Gastrocnemius medialis (tissue), 4 donors: ENCODE data around the gene RBM17. TPM values are rescaled to one million over a fixed set of nuclear protein-coding genes. Genes with fewer than 3 reads are reported as not detected.

Experiments used
- ATAC-seq, 2 donors: fragments of 150-250 bp; one replicate each; pipeline ENCODE4 v1.9.1; 2016
- DNase-seq, 2 donors: peaks; one replicate each; pipeline ENCODE4 v3.0.0-alpha.2; 2019
- H3K27ac ChIP-seq, 4 donors: fragments of 200-600 bp; sonication (generic); 1 replicate in 1 of 4; 2 replicates in 3 of 4; pipeline ENCODE4 v1.5.1; 2016 to 2018; ENCODE audit warnings: mild to moderate bottlenecking in 2 of 4, moderate library complexity in 1 of 4
- H3K27me3 ChIP-seq, 3 donors: fragments of 200-600 bp; sonication (generic) in 2 of 3; 1 replicate in 1 of 3; 2 replicates in 2 of 3; pipeline versions ENCODE4 v1.5.1 to v1.6.0; 2016 to 2019; ENCODE audit warnings: mild to moderate bottlenecking in 1 of 3, moderate library complexity in 1 of 3
- H3K36me3 ChIP-seq, 2 donors: fragments of 200-600 bp; sonication (generic) in 1 of 2; one replicate each; pipeline ENCODE4 v1.5.1; 2017 to 2018
- H3K4me1 ChIP-seq, 2 donors: fragments of 200-600 bp; sonication (generic) in 1 of 2; one replicate each; pipeline ENCODE4 v1.5.1; 2016 to 2017; ENCODE audit warnings: mild to moderate bottlenecking in 2 of 2
- H3K4me3 ChIP-seq, 4 donors: fragments of 200-600 bp; sonication (generic) in 3 of 4; 1 replicate in 1 of 4; 2 replicates in 3 of 4; pipeline ENCODE4 v1.5.1; 2016 to 2019; ENCODE audit warnings: mild to moderate bottlenecking in 2 of 4
- H3K9me3 ChIP-seq, 3 donors: fragments of 200-600 bp; sonication (generic) in 2 of 3; 1 replicate in 1 of 3; 2 replicates in 2 of 3; pipeline ENCODE4 v1.5.1; 2016 to 2019
- POLR2A ChIP-seq, 2 donors: fragments of 450-650 bp; IDR thresholded peaks; one replicate each; pipeline ENCODE4 v1.6.1; 2017; ENCODE audit warnings: antibody characterized with exemption in 2 of 2, mild to moderate bottlenecking in 2 of 2, moderate library complexity in 2 of 2
- in situ Hi-C, 4 donors: fragments of 200-750 bp; cut with MboI; loops; one replicate each; pipeline versions ENCODE4 v1.15.0 to v1.8.0; 2017; ENCODE audit warnings: low sequenced_read_pairs in 4 of 4
- intact Hi-C: fragments of 100-400 bp; cut with DNase I; formaldehyde crosslinking; loops from one replicate; pipeline ENCODE4 v1.15.1; 2023; ENCODE audit warnings: low total_unique reads
- total RNA-seq, 4 donors: library from RNA; depleted of rRNA; stranded (reverse); fragments of >200 nt; gene quantifications; one replicate each; pipeline versions ENCODE4 v1.1.0 to v1.2.3, GENCODE V29; 2016
- TF ChIP-seq, protein P1 (sequence below), 5 experiments: fragments of 450-650 bp in 3 of 5; fragments of 200-600 bp in 2 of 5; sonication (generic) in 2 of 5; IDR thresholded peaks in 4 of 5; conservative IDR thresholded peaks in 1 of 5; 1 replicate in 4 of 5; 2 replicates in 1 of 5; pipeline ENCODE4 v1.5.1; 2016 to 2019; ENCODE audit warnings: antibody characterized with exemption in 5 of 5, mild to moderate bottlenecking in 3 of 5, moderate library complexity in 3 of 5

The RBM17 gene
- total RNA-seq, 4 donors from 2014 or later: 53.2 to 67.4 (median 60.1) TPM

DNA sequence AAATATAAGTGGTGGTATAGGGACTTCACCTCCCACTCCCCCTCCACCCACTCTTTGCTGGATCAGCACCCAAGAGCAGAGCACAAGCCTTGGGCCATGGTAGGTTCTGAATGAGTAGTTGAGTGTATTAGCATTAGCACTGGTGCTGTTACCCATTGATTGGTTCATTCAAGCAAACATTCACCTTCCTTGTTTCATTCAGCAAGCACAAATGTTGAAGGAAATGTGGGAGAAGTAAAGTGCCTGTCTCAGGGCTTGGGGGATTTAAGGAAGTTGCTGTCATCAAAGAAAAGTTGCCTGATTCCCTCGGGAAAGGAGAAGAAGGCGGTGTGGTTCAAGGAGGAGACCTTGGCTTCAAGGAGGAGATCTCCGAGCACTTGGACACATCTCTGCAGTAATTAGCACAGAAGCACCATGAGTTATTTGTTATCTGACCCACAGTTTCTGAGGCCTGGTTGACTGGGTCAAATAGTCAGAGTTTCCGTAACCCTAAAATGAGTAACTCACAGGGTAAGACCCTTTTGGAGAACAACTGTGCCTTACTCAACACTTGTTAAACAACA lies 44.0 kb upstream of the RBM17 start:
- TF ChIP-seq, protein P1, sequence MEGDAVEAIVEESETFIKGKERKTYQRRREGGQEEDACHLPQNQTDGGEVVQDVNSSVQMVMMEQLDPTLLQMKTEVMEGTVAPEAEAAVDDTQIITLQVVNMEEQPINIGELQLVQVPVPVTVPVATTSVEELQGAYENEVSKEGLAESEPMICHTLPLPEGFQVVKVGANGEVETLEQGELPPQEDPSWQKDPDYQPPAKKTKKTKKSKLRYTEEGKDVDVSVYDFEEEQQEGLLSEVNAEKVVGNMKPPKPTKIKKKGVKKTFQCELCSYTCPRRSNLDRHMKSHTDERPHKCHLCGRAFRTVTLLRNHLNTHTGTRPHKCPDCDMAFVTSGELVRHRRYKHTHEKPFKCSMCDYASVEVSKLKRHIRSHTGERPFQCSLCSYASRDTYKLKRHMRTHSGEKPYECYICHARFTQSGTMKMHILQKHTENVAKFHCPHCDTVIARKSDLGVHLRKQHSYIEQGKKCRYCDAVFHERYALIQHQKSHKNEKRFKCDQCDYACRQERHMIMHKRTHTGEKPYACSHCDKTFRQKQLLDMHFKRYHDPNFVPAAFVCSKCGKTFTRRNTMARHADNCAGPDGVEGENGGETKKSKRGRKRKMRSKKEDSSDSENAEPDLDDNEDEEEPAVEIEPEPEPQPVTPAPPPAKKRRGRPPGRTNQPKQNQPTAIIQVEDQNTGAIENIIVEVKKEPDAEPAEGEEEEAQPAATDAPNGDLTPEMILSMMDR (IDR thresholded peaks at IDR 0.05 in 4 of 5, conservative IDR thresholded peaks at IDR 0.05 in 1 of 5): no peak
- TF ChIP-seq POLR2A (IDR thresholded peaks at IDR 0.05): no peak

DNA sequence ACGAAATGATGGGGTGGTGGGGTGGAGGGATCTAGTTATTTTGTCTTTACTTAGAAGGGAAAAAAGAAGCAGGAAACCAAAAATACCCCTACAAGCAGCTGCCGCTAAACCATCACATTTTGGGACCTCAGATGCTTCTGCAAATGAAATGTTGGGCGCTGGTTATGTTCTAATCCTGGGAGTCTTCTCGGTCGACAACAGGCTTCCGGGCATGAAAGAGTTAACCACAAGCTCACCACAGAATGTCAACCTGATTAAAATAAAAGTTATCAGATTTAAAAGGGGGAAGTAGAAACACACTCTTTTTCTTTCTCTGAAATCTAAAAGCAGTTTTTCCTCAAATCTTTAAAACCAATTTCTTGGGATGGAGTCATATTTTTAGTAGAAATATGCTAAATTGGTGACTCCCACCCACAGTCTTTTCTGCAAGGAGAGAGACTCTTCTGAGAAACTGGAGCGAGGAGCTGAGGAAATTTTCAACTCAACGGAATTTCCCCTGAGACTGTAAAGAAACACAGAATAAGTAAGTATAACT lies 43.5 kb upstream of the RBM17 start:
- in situ Hi-C loops: no loop called here
- no peaks in the 10 kb centered on the region for H3K9me3 ChIP-seq

More for the DNA sequence above, 44.0 kb upstream of the RBM17 start:
- in situ Hi-C loops (no loop called here), intact Hi-C loops (no loop called here)
- Histone ChIP-seq H3K4me1 (no peaks in the 10 kb centered on the region), H3K27me3 (peaks cover 0 to 3% (median 0%) of the 10 kb centered on the region in 3 donors), H3K27ac (no peak overlapping the region), H3K4me3 (no peak overlapping the region), H3K9me3 (no peaks in the 10 kb centered on the region), H3K36me3 (no peaks in the 10 kb centered on the region)
- ATAC-seq: no peak
- no peak for DNase-seq

DNA sequence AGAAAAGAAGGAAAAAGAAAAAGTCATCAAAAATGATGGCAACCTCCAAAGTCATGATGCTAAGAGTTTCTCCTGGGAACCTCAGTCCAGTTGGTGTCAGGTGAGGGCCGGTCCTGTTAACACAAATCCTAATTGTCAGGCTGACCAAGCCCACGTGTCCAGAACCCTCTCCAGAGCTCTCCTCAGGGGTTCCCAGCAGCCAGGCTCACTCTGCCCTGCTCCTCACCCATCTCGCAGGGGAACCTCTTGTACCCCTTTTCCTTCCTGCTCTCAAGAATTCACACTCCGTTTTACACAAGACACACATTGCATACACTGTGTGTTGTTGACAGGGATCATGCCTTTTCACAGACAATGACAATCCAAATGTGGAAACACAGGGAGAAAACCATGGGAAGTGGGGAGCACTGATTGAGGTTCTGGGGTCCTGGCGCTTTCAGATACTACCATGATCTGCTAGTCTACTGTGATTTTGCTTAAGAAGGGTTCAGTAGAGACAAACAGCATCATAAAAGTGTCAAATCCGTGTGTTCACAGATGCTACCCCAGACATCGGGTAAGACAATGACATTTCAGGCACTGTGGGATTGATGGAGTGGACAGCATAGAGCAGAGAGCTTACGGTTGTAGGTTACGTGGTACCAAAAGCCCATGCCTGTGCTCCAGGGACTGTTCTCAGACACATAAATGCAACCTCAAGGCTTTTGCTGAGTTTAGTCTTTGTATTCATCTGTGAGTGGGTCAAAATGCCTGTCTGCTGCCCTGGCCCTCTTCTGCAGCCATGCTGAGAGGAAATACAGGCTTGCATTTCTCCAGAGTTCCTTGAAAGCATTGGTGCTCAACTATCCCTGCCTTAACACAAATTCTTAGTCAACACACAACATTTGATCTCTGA lies 42.7 kb upstream of the RBM17 start:
- H3K4me3 ChIP-seq: no peak overlapping the region
- DNase-seq (no peak), ATAC-seq (no peak)
- intact Hi-C loops (no loop called here), in situ Hi-C loops (no loop called here)
- H3K9me3 ChIP-seq: no peaks in the 10 kb centered on the region
- H3K27me3 ChIP-seq: peaks cover 0 to 3% (median 0%) of the 10 kb centered on the region in 3 donors
- peaks cover 0 to 1% of the 10 kb centered on the region in 2 donors for H3K4me1 ChIP-seq
- H3K36me3 ChIP-seq: no peaks in the 10 kb centered on the region
- no peak overlapping the region for H3K27ac ChIP-seq
- no peak for TF ChIP-seq POLR2A (IDR thresholded peaks at IDR 0.05)
- TF ChIP-seq, protein P1 (IDR thresholded peaks at IDR 0.05 in 4 of 5, conservative IDR thresholded peaks at IDR 0.05 in 1 of 5): no peak

More for the DNA sequence above, 43.5 kb upstream of the RBM17 start:
- TF ChIP-seq, protein P1 (IDR thresholded peaks at IDR 0.05 in 4 of 5, conservative IDR thresholded peaks at IDR 0.05 in 1 of 5): no peak
- no peak for TF ChIP-seq POLR2A (IDR thresholded peaks at IDR 0.05)
- Histone ChIP-seq H3K27ac (no peak overlapping the region), H3K27me3 (peaks cover 0 to 3% (median 0%) of the 10 kb centered on the region in 3 donors), H3K4me3 (no peak overlapping the region), H3K36me3 (no peaks in the 10 kb centered on the region), H3K4me1 (no peaks in the 10 kb centered on the region)
- no peak for DNase-seq
- intact Hi-C loops: no loop called here
- ATAC-seq: no peak

DNA sequence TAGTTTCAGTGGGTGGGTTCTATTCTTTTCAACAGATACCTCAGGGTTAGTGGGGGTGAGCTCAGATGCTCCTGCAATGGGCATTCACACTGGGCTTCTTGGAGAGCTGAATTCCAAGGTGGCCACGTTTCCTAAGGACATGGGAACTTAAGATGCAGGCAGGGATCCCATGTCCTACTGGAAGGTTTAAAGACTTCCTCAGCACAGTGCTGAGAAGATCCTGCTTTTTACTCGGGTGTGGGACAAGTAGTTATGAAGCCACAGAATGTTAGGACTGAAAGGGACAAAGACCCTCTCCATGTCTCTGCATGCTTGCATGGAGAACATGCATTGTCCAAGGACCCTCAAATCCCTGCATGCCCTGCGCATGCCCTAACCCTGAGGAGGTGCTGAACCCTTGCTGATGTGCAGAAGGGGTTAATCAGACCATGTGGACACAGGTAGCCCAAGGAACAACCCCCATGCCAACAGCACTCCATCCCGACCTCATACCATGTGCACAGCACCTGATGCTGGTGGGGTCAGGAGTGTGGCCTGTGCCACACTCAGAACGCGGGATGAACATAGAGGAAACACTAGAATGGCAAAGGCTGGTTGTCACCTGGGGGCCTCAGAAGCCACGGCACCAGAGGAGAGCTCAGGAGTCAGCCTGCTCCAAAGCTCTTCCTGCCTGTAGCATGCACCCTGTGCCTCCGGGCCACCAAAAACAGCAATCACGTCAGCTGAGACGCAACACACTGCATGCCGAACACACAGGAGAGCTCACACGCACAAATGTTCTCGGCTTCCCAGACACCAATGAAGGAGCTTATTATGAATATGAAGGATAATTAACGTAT lies 41.8 kb upstream of the RBM17 start:
- intact Hi-C loops: no loop called here
- ATAC-seq (no peak), DNase-seq (no peak)
- Histone ChIP-seq H3K36me3 (no peaks in the 10 kb centered on the region), H3K27me3 (no peaks in the 10 kb centered on the region), H3K4me3 (no peak overlapping the region), H3K4me1 (peaks cover 0 to 4% of the 10 kb centered on the region in 2 donors), H3K27ac (no peak overlapping the region), H3K9me3 (no peaks in the 10 kb centered on the region)
- TF ChIP-seq POLR2A (IDR thresholded peaks at IDR 0.05): no peak
- TF ChIP-seq, protein P1 (IDR thresholded peaks at IDR 0.05 in 4 of 5, conservative IDR thresholded peaks at IDR 0.05 in 1 of 5): no peak
- in situ Hi-C loops: no loop called here
